Tibial nerve (tissue), 4 donors: ENCODE results near the gene ZFYVE19.
A peak's percentile ranks its signal among the peaks of the same experiment; 100 is the strongest.

Experiments used
- EP300 ChIP-seq, 2 donors: sonication (generic); formaldehyde crosslinking; IDR thresholded peaks; one replicate each; pipeline ENCODE4 v1.6.1; 2017; ENCODE audit warnings: antibody characterized with exemption in 2 of 2, mild to moderate bottlenecking in 1 of 2
- POLR2A ChIP-seq, 2 donors: fragments of 450-650 bp; IDR thresholded peaks; one replicate each; pipeline ENCODE4 v1.6.1; 2017; ENCODE audit warnings: antibody characterized with exemption in 2 of 2, mild to moderate bottlenecking in 2 of 2, moderate library complexity in 2 of 2
- TF ChIP-seq, protein P1 (sequence below), 5 experiments: fragments of 200-600 bp in 3 of 5; fragments of 450-650 bp in 2 of 5; sonication (generic) in 3 of 5; IDR thresholded peaks; one replicate each; pipeline ENCODE4 v1.5.1; 2016 to 2019; ENCODE audit warnings: antibody characterized with exemption in 5 of 5, mild to moderate bottlenecking in 3 of 5, moderate library complexity in 2 of 5

DNA sequence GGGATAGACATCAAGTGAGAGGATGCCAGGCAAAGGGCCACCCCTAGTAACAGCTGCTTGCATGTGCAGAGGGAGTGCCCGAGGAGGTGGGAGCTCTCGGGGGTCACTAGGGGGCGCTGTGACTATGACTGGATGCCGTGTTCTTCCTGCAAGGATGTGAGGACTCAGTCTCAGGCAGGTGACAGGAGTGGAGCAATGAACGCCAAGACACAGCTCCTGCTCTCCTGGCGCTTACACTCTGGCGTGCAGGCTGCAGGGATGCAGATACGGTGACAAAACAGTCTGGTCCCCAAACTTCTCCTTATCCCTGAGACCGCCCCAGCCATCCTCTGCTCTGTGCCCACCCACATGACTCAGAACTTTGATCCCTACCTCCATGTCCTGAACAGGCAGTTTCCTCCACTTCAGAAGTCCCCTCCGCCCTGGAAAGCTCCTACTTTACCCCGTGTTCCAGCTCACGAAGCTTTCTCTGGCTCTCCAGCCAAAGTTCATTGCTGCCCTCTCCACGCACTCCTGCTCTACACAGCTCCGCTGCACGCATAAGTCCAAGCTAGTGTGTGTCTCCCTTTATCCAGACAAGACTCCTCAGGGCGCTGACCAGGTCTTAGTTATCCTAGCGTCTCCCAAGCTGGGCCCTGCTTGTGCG lies 52.4 kb downstream of the ZFYVE19 start:
- TF ChIP-seq, protein P1, sequence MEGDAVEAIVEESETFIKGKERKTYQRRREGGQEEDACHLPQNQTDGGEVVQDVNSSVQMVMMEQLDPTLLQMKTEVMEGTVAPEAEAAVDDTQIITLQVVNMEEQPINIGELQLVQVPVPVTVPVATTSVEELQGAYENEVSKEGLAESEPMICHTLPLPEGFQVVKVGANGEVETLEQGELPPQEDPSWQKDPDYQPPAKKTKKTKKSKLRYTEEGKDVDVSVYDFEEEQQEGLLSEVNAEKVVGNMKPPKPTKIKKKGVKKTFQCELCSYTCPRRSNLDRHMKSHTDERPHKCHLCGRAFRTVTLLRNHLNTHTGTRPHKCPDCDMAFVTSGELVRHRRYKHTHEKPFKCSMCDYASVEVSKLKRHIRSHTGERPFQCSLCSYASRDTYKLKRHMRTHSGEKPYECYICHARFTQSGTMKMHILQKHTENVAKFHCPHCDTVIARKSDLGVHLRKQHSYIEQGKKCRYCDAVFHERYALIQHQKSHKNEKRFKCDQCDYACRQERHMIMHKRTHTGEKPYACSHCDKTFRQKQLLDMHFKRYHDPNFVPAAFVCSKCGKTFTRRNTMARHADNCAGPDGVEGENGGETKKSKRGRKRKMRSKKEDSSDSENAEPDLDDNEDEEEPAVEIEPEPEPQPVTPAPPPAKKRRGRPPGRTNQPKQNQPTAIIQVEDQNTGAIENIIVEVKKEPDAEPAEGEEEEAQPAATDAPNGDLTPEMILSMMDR (IDR thresholded peaks at IDR 0.05): peak; percentile 35 to 70 (median 55)
- no peak for TF ChIP-seq POLR2A (IDR thresholded peaks at IDR 0.05)
- no peak for TF ChIP-seq EP300 (IDR thresholded peaks at IDR 0.05)
